AG10803 (cell line): ENCODE data around the gene NHSL2.
"Not testable (repeated sequence)": the region's sequence is repeated elsewhere in the genome, so short reads cannot be mapped to it uniquely, and the experiment has no call there.

Experiments
- DNase-seq: peaks from one replicate; pipeline ENCODE4 v3.0.0; 2010; ENCODE audit warnings: low read depth
- H3K4me3 ChIP-seq: 2 replicates; pipeline ENCODE4 v1.5.1; 2011; ENCODE audit warnings: mild to moderate bottlenecking, low read length, control low read depth
- CTCF ChIP-seq: conservative IDR thresholded peaks from 2 replicates; pipeline ENCODE4 v1.5.1; 2011; ENCODE audit warnings: mild to moderate bottlenecking, low read length, control low read depth, inconsistent platforms

The NHSL2 gene

GRCh38 chrX:71954458-71954857 is 43.8 kb downstream of the NHSL2 start:
- no peak overlapping the region for H3K4me3 ChIP-seq
- no peak for DNase-seq
- no peak for TF ChIP-seq CTCF

- no peak for DNase-seq
- TF ChIP-seq CTCF, result no peak
- H3K4me3 ChIP-seq, result no peak overlapping the region
These were observed 45.0 kb downstream of the NHSL2 start for GRCh38 chrX:71955530-71956120.

GRCh38 chrX:71958281-71958675 is 47.6 kb downstream of the NHSL2 start:
- DNase-seq, result no peak
- no peak overlapping the region for H3K4me3 ChIP-seq
- no peak for TF ChIP-seq CTCF

- not testable (repeated sequence) for H3K4me3 ChIP-seq, DNase-seq
These were observed 53.5 kb downstream of the NHSL2 start for GRCh38 chrX:71964184-71964583.

- no peak for DNase-seq
- no peak overlapping the region for H3K4me3 ChIP-seq
- TF ChIP-seq CTCF, result no peak
These were observed 64.3 kb downstream of the NHSL2 start for GRCh38 chrX:71974916-71975315.

GRCh38 chrX:71976753-71977152 is 66.1 kb downstream of the NHSL2 start:
- H3K4me3 ChIP-seq, result no peak overlapping the region
- TF ChIP-seq CTCF, result no peak
- peak; percentile 19 for DNase-seq

- no peak for DNase-seq
- H3K4me3 ChIP-seq, result no peak overlapping the region
- TF ChIP-seq CTCF, result no peak
These were observed 67.5 kb downstream of the NHSL2 start for GRCh38 chrX:71978164-71978563.
